IMR-90 (cell line): ENCODE results near the gene TTLL9. TPM values are rescaled to one million over a fixed set of nuclear protein-coding genes. Genes with fewer than 3 reads are reported as not detected.

Experiments
- ATAC-seq: fragments of 200-7000 bp; cut with Tn5 transposase; 2 replicates; pipeline ENCODE4 v1.9.1; 2020; ENCODE audit warnings: low read depth, mild to moderate bottlenecking, moderate library complexity
- BruUV-seq: library from RNA; stranded (reverse); fragments of 400-500 nt; replicated peaks from 2 replicates; lab custom pipeline; 2021; lab: Mats Ljungman, UMichigan
- CTCF ChIA-PET: fragments of 300-600 bp; formaldehyde crosslinking; extraction: SDS; loops from one replicate; lab custom pipeline; 2021; ENCODE audit warnings: antibody characterized with exemption; lab: Yijun Ruan, JAX
- POLR2A ChIA-PET: fragments of 300-600 bp; sonication (Branson Sonifier 250); formaldehyde crosslinking; loops from one replicate; lab custom pipeline; 2022; ENCODE audit warnings: antibody characterized with exemption; ENCODE audit not compliant: unreplicated experiment; lab: Charles Lee
- DNase-seq: peaks from one replicate; pipeline ENCODE4 v3.0.0; 2013
- H2AFZ ChIP-seq: replicated peaks from 2 replicates; pipeline ENCODE3; 2013; ENCODE audit warnings: low read length, mild to moderate bottlenecking; ENCODE audit not compliant: poor library complexity
- H2AK5ac ChIP-seq: 2 replicates; pipeline ENCODE4 v1.6.1; 2013; ENCODE audit warnings: low read depth, low read length, inconsistent platforms
- H2AK9ac ChIP-seq: replicated peaks from 2 replicates; pipeline ENCODE3; 2013; ENCODE audit warnings: mild to moderate bottlenecking, low read depth, low read length, moderate library complexity; ENCODE audit not compliant: poor library complexity
- H2BK120ac ChIP-seq: 2 replicates; pipeline ENCODE4 v1.6.1; 2013; ENCODE audit warnings: low read depth, low read length, inconsistent platforms
- H2BK15ac ChIP-seq: 3 replicates; pipeline ENCODE4 v1.6.1; 2013; ENCODE audit warnings: low read depth, low read length, inconsistent platforms
- H2BK20ac ChIP-seq: 2 replicates; pipeline ENCODE4 v1.6.1; 2013; ENCODE audit warnings: low read depth, mild to moderate bottlenecking, inconsistent platforms, low read length, moderate library complexity
- H2BK5ac ChIP-seq: 2 replicates; pipeline ENCODE4 v1.6.1; 2013; ENCODE audit warnings: mild to moderate bottlenecking, low read depth, low read length, inconsistent platforms; ENCODE audit not compliant: poor library complexity, severe bottlenecking
- H3K14ac ChIP-seq: replicated peaks from 2 replicates; pipeline ENCODE4 v1.6.1; 2013; ENCODE audit warnings: low read depth, low read length, inconsistent platforms
- H3K18ac ChIP-seq: 2 replicates; pipeline ENCODE4 v1.6.1; 2013; ENCODE audit warnings: low read depth, low read length, control low read depth
- H3K23ac ChIP-seq: 2 replicates; pipeline ENCODE4 v1.6.1; 2013; ENCODE audit warnings: low read depth, low read length, inconsistent platforms
- H3K27ac ChIP-seq: 2 replicates; pipeline ENCODE4 v1.5.1; 2013; ENCODE audit warnings: mild to moderate bottlenecking, control low read depth, low read length; ENCODE audit not compliant: insufficient read depth
- H3K27me3 ChIP-seq: 2 replicates; pipeline ENCODE4 v1.6.1; 2013; ENCODE audit warnings: low read length; ENCODE audit not compliant: control insufficient read depth, insufficient read depth
- H3K36me3 ChIP-seq: 2 replicates; pipeline ENCODE4 v1.6.1; 2013; ENCODE audit warnings: low read length, mixed read lengths; ENCODE audit not compliant: control insufficient read depth, insufficient read depth
- H3K4ac ChIP-seq: 2 replicates; pipeline ENCODE4 v1.6.1; 2013; ENCODE audit warnings: low read depth, low read length, inconsistent platforms
- H3K4me1 ChIP-seq: 2 replicates; pipeline ENCODE4 v1.6.1; 2013; ENCODE audit warnings: low read length, mixed read lengths; ENCODE audit not compliant: control insufficient read depth, insufficient read depth
- H3K4me2 ChIP-seq: 2 replicates; pipeline ENCODE4 v1.6.1; 2013; ENCODE audit warnings: low read depth, mild to moderate bottlenecking, control low read depth, low read length, moderate library complexity
- H3K4me3 ChIP-seq: 2 replicates; pipeline ENCODE4 v1.5.1; 2013; ENCODE audit warnings: low read depth, mild to moderate bottlenecking, control low read depth, low read length, moderate library complexity; ENCODE audit not compliant: insufficient read depth
- H3K56ac ChIP-seq: 2 replicates; pipeline ENCODE4 v1.6.1; 2013; ENCODE audit warnings: low read length, inconsistent platforms; ENCODE audit not compliant: insufficient read depth; ENCODE audit errors: extremely low read depth
- H3K79me1 ChIP-seq, 2 experiments: 2 replicates each; pipeline ENCODE4 v1.6.1; 2013; ENCODE audit warnings: low read length in 2 of 2, inconsistent platforms in 1 of 2, low read depth in 1 of 2
- H3K9ac ChIP-seq: 2 replicates; pipeline ENCODE4 v1.6.1; 2013; ENCODE audit warnings: low read depth, low read length, control low read depth
- H3K9me1 ChIP-seq: 2 replicates; pipeline ENCODE4 v1.6.1; 2013; ENCODE audit warnings: low read length, inconsistent platforms; ENCODE audit not compliant: insufficient read depth
- H3K9me3 ChIP-seq: 2 replicates; pipeline ENCODE4 v1.6.1; 2013; ENCODE audit warnings: low read length; ENCODE audit not compliant: control insufficient read depth, insufficient read depth
- H4K20me1 ChIP-seq: 2 replicates; pipeline ENCODE4 v1.6.1; 2013; ENCODE audit warnings: low read length, inconsistent platforms; ENCODE audit not compliant: insufficient read depth
- H4K5ac ChIP-seq: 2 replicates; pipeline ENCODE4 v1.6.1; 2013; ENCODE audit warnings: mild to moderate bottlenecking, low read depth, low read length, control low read depth
- H4K8ac ChIP-seq, 2 experiments: 2 replicates each; pipeline ENCODE4 v1.6.1; 2013; ENCODE audit warnings: low read depth in 2 of 2, low read length in 2 of 2, control low read depth in 1 of 2, inconsistent platforms in 1 of 2
- H4K91ac ChIP-seq: 2 replicates; pipeline ENCODE4 v1.6.1; 2013; ENCODE audit warnings: low read depth, low read length, inconsistent platforms; ENCODE audit not compliant: insufficient read depth
- BHLHE40 ChIP-seq: fragments of 150-350 bp; IDR thresholded peaks from 2 replicates; pipeline ENCODE4 v1.6.1; 2016; ENCODE audit warnings: mild to moderate bottlenecking, low read depth, low read length
- CEBPB ChIP-seq: IDR thresholded peaks from 2 replicates; pipeline ENCODE4 v1.6.1; 2012; ENCODE audit warnings: low read depth, low read length, improper control_type of control experiment
- CHD1 ChIP-seq: IDR thresholded peaks from 2 replicates; pipeline ENCODE4 v1.6.1; 2012; ENCODE audit warnings: low read depth, low read length, improper control_type of control experiment
- FOS ChIP-seq: fragments of 150-350 bp; IDR thresholded peaks from 2 replicates; pipeline ENCODE4 v1.6.1; 2016; ENCODE audit warnings: low read depth, low read length
- MAFK ChIP-seq: IDR thresholded peaks from 2 replicates; pipeline ENCODE4 v1.6.1; 2012; ENCODE audit warnings: low read depth, low read length, improper control_type of control experiment
- MAZ ChIP-seq: IDR thresholded peaks from 2 replicates; pipeline ENCODE4 v1.6.1; 2012; ENCODE audit warnings: low read depth, mild to moderate bottlenecking, low read length, improper control_type of control experiment, moderate library complexity, borderline replicate concordance
- MXI1 ChIP-seq: IDR thresholded peaks from 2 replicates; pipeline ENCODE4 v1.6.1; 2012; ENCODE audit warnings: low read depth, mild to moderate bottlenecking, low read length, moderate library complexity, borderline replicate concordance
- NFE2L2 ChIP-seq: fragments of 150-350 bp; IDR thresholded peaks from 2 replicates; pipeline ENCODE4 v1.6.1; 2016; ENCODE audit warnings: low read depth, mild to moderate bottlenecking, low read length
- POLR2A ChIP-seq: IDR thresholded peaks from 2 replicates; pipeline ENCODE4 v1.6.1; 2012; ENCODE audit warnings: mild to moderate bottlenecking, low read depth, low read length
- RAD21 ChIP-seq: IDR thresholded peaks from 2 replicates; pipeline ENCODE4 v1.6.1; 2012; ENCODE audit warnings: low read length, improper control_type of control experiment
- RCOR1 ChIP-seq: IDR thresholded peaks from 2 replicates; pipeline ENCODE4 v1.6.1; 2012; ENCODE audit warnings: mild to moderate bottlenecking, low read length, improper control_type of control experiment; ENCODE audit not compliant: insufficient replicate concordance
- RFX5 ChIP-seq: IDR thresholded peaks from 2 replicates; pipeline ENCODE4 v1.8.0; 2012; ENCODE audit warnings: low read depth, mild to moderate bottlenecking, low read length, moderate library complexity
- SMC3 ChIP-seq: fragments of 150-350 bp; IDR thresholded peaks from 2 replicates; pipeline ENCODE4 v1.6.1; 2016; ENCODE audit warnings: low read depth, mild to moderate bottlenecking, antibody characterized with exemption, low read length, moderate library complexity
- WGBS, 2 experiments: methylation state at CpG; one replicate each; pipeline versions ENCODE4 v1.1.5 to v1.1.7; 2013; ENCODE audit warnings: missing lambda C conversion rate in 2 of 2; ENCODE audit not compliant: insufficient read length in 1 of 2; ENCODE audit errors: extremely low coverage in 2 of 2; 5-methylcytosine and 5-hydroxymethylcytosine counted together
- dilution Hi-C: fragments of 300-500 bp; cut with HindIII; formaldehyde crosslinking; loops from one replicate; pipeline ENCODE4 v1.14.3; 2018; ENCODE audit warnings: low sequenced_read_pairs; ENCODE audit not compliant: unreplicated experiment
- in situ Hi-C: fragments of 300-500 bp; cut with MboI; formaldehyde crosslinking; loops from 3 replicates; pipeline ENCODE4 v1.14.3; 2019; ENCODE audit warnings: low sequenced_read_pairs, inconsistent platforms, mixed read lengths
- intact Hi-C: fragments of 100-400 bp; cut with micrococcal nuclease; formaldehyde crosslinking; loops from 2 replicates; pipeline ENCODE4 v1.10.0; 2022
- polyA plus RNA-seq, 3 experiments: library from polyadenylated mRNA; depleted of rRNA; stranded (reverse); fragments of >200 nt; gene quantifications; 2 replicates each; pipeline ENCODE4 v1.2.3, GENCODE V29; 2012; ENCODE audit warnings: low replicate concordance in 1 of 3
- total RNA-seq: library from RNA; depleted of rRNA; stranded (reverse); fragments of >200 nt; gene quantifications from 2 replicates; pipeline ENCODE4 v1.2.3, GENCODE V29; 2012
- TF ChIP-seq, protein P1 (sequence below): fragments of 150-350 bp; IDR thresholded peaks from 2 replicates; pipeline ENCODE4 v1.6.1; 2017; ENCODE audit warnings: mild to moderate bottlenecking, antibody characterized with exemption, low read length, low read depth
- TF ChIP-seq, protein P2 (sequence below): fragments of 150-350 bp; IDR thresholded peaks from 2 replicates; pipeline ENCODE4 v1.6.1; 2016; ENCODE audit warnings: low read depth, mild to moderate bottlenecking, low read length, moderate library complexity, borderline replicate concordance
- TF ChIP-seq, protein P3 (sequence below): conservative IDR thresholded peaks from 2 replicates; pipeline ENCODE4 v1.5.1; 2012; ENCODE audit warnings: mild to moderate bottlenecking, low read depth, low read length, improper control_type of control experiment

TTLL9 gene
- total and polyA plus RNA-seq, 2 of the 4 experiments (the other 2 are of a cell fraction): not detected

DNA sequence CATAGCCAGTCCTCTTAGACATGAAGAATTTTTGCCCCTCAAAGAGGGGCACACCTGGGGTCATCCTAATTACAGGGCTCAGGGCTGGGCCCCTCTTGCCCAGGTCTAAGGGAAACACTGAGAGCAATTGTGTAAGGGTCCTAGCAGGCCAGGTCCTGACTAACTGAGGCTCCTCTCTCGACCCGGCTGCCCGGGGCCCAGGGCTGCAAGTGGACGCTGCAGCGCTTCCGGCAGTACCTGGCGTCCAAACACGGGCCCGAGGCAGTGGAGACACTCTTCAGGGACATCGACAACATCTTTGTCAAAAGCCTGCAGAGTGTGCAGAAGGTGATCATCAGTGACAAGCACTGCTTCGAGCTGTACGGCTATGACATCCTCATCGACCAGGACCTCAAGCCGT lies 64.1 kb downstream of the TTLL9 start:
- Histone ChIP-seq H2BK15ac (no peak overlapping the region), H3K4me2 (no peak overlapping the region), H3K4ac (no peak overlapping the region), H3K27me3 (peaks cover 21% of the 10 kb centered on the region), H2AFZ (no peak overlapping the region), H3K23ac (no peak overlapping the region), H3K9me1 (no peaks in the 10 kb centered on the region), H2BK20ac (no peak overlapping the region), H3K18ac (no peak overlapping the region), H3K9ac (no peak overlapping the region), H3K14ac (no peak overlapping the region), H3K36me3 (no peaks in the 10 kb centered on the region), H3K56ac (no peak overlapping the region), H4K5ac (no peak overlapping the region), H3K9me3 (no peaks in the 10 kb centered on the region), H4K8ac (no peak overlapping the region), H4K91ac (no peak overlapping the region), H2BK120ac (no peak overlapping the region), H3K4me1 (no peaks in the 10 kb centered on the region), H2BK5ac (no peak overlapping the region), H4K20me1 (no peaks in the 10 kb centered on the region), H3K27ac (no peak overlapping the region), H2AK9ac (no peak overlapping the region), H3K4me3 (no peak overlapping the region), H2AK5ac (no peak overlapping the region), H3K79me1 (no peaks in the 10 kb centered on the region)
- in situ Hi-C loops (no loop called here), dilution Hi-C loops (no loop called here), intact Hi-C loops (no loop called here)
- TF ChIP-seq, protein P1, sequence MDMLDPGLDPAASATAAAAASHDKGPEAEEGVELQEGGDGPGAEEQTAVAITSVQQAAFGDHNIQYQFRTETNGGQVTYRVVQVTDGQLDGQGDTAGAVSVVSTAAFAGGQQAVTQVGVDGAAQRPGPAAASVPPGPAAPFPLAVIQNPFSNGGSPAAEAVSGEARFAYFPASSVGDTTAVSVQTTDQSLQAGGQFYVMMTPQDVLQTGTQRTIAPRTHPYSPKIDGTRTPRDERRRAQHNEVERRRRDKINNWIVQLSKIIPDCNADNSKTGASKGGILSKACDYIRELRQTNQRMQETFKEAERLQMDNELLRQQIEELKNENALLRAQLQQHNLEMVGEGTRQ: no peak
- TF ChIP-seq, protein P2, sequence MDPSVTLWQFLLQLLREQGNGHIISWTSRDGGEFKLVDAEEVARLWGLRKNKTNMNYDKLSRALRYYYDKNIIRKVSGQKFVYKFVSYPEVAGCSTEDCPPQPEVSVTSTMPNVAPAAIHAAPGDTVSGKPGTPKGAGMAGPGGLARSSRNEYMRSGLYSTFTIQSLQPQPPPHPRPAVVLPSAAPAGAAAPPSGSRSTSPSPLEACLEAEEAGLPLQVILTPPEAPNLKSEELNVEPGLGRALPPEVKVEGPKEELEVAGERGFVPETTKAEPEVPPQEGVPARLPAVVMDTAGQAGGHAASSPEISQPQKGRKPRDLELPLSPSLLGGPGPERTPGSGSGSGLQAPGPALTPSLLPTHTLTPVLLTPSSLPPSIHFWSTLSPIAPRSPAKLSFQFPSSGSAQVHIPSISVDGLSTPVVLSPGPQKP: no peak
- TF ChIP-seq MAZ (no peak), CEBPB (no peak), NFE2L2 (no peak), RFX5 (no peak), CHD1 (no peak), RCOR1 (no peak), BHLHE40 (no peak), MXI1 (no peak), SMC3 (no peak), FOS (no peak), POLR2A (no peak), RAD21 (no peak), MAFK (no peak)
- TF ChIP-seq, protein P3, sequence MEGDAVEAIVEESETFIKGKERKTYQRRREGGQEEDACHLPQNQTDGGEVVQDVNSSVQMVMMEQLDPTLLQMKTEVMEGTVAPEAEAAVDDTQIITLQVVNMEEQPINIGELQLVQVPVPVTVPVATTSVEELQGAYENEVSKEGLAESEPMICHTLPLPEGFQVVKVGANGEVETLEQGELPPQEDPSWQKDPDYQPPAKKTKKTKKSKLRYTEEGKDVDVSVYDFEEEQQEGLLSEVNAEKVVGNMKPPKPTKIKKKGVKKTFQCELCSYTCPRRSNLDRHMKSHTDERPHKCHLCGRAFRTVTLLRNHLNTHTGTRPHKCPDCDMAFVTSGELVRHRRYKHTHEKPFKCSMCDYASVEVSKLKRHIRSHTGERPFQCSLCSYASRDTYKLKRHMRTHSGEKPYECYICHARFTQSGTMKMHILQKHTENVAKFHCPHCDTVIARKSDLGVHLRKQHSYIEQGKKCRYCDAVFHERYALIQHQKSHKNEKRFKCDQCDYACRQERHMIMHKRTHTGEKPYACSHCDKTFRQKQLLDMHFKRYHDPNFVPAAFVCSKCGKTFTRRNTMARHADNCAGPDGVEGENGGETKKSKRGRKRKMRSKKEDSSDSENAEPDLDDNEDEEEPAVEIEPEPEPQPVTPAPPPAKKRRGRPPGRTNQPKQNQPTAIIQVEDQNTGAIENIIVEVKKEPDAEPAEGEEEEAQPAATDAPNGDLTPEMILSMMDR: no peak
- ATAC-seq: no peak
- POLR2A ChIA-PET: no interaction called here
- CTCF ChIA-PET: no interaction called here
- BruUV-seq: no TSS peak
- 60% methylated on average over 2 of the region's 14 CpGs; no CpG with 5 or more reads in 1 of the 2 experiments for WGBS, 2 experiments
- DNase-seq: no peak
